ENCODE results near the gene CRYGN. TPM values are rescaled to one million over a fixed set of nuclear protein-coding genes. Genes with fewer than 3 reads are reported as not detected.

CRYGN gene
- total RNA-seq, 1 donor = not detected

- no peaks in the 10 kb centered on the region for H3K27me3 ChIP-seq (ENCODE audit: insufficient read depth, low read length)
- H3K4me1 ChIP-seq (ENCODE audit: insufficient read depth, low read length) = peaks cover 16% of the 10 kb centered on the region
- no peak overlapping the region for H3K4me3 ChIP-seq (ENCODE audit: low read length)
- H3K9me3 ChIP-seq (ENCODE audit: low read depth, low read length) = peaks cover 6% of the 10 kb centered on the region
These were observed 28.5 kb upstream of the CRYGN start for GRCh38 chr7:151468217-151469018.

GRCh38 chr7:151465169-151465568 is 25.2 kb upstream of the CRYGN start:
- H3K4me1 ChIP-seq (ENCODE audit: insufficient read depth, low read length) = no peaks in the 10 kb centered on the region
- no peaks in the 10 kb centered on the region for H3K27me3 ChIP-seq (ENCODE audit: insufficient read depth, low read length)
- H3K4me3 ChIP-seq (ENCODE audit: low read length) = no peak overlapping the region
- peaks cover 9% of the 10 kb centered on the region for H3K9me3 ChIP-seq (ENCODE audit: low read depth, low read length)

- no peaks in the 10 kb centered on the region for H3K4me1 ChIP-seq (ENCODE audit: insufficient read depth, low read length)
- H3K4me3 ChIP-seq (ENCODE audit: low read length) = no peak overlapping the region
- H3K27me3 ChIP-seq (ENCODE audit: insufficient read depth, low read length) = no peaks in the 10 kb centered on the region
- H3K9me3 ChIP-seq (ENCODE audit: low read depth, low read length) = peaks cover 9% of the 10 kb centered on the region
These were observed 22.4 kb upstream of the CRYGN start for GRCh38 chr7:151462306-151462779.

- Histone ChIP-seq H3K4me1 (ENCODE audit: insufficient read depth, low read length) (no peaks in the 10 kb centered on the region), H3K9me3 (ENCODE audit: low read depth, low read length) (peaks cover 9% of the 10 kb centered on the region)
These were observed 21.9 kb upstream of the CRYGN start for GRCh38 chr7:151461942-151462230.

GRCh38 chr7:151461096-151461941 is 21.4 kb upstream of the CRYGN start:
- H3K4me3 ChIP-seq (ENCODE audit: low read length) = no peak overlapping the region
- H3K9me3 ChIP-seq (ENCODE audit: low read depth, low read length) = peaks cover 9% of the 10 kb centered on the region
- no peaks in the 10 kb centered on the region for H3K27me3 ChIP-seq (ENCODE audit: insufficient read depth, low read length)
- no peaks in the 10 kb centered on the region for H3K4me1 ChIP-seq (ENCODE audit: insufficient read depth, low read length)

More at GRCh38 chr7:151461942-151462230, 21.9 kb upstream of the CRYGN start:
- H3K27me3 ChIP-seq (ENCODE audit: insufficient read depth, low read length) = no peaks in the 10 kb centered on the region
- H3K4me3 ChIP-seq (ENCODE audit: low read length) = no peak overlapping the region

- no peaks in the 10 kb centered on the region for H3K4me1 ChIP-seq (ENCODE audit: insufficient read depth, low read length)
- H3K4me3 ChIP-seq (ENCODE audit: low read length) = no peak overlapping the region
- no peaks in the 10 kb centered on the region for H3K27me3 ChIP-seq (ENCODE audit: insufficient read depth, low read length)
- peaks cover 9% of the 10 kb centered on the region for H3K9me3 ChIP-seq (ENCODE audit: low read depth, low read length)
These were observed 20.5 kb upstream of the CRYGN start for GRCh38 chr7:151460474-151460855.

- Histone ChIP-seq H3K27me3 (ENCODE audit: insufficient read depth, low read length) (no peaks in the 10 kb centered on the region), H3K4me1 (ENCODE audit: insufficient read depth, low read length) (no peaks in the 10 kb centered on the region), H3K4me3 (ENCODE audit: low read length) (no peak overlapping the region), H3K9me3 (ENCODE audit: low read depth, low read length) (peaks cover 9% of the 10 kb centered on the region)
These were observed 20.0 kb upstream of the CRYGN start for GRCh38 chr7:151459726-151460473.

GRCh38 chr7:151457534-151457933 is 17.6 kb upstream of the CRYGN start:
- Histone ChIP-seq H3K4me1 (ENCODE audit: insufficient read depth, low read length) (no peaks in the 10 kb centered on the region), H3K9me3 (ENCODE audit: low read depth, low read length) (no peaks in the 10 kb centered on the region), H3K4me3 (ENCODE audit: low read length) (no peak overlapping the region), H3K27me3 (ENCODE audit: insufficient read depth, low read length) (no peaks in the 10 kb centered on the region)

- Histone ChIP-seq H3K4me3 (ENCODE audit: low read length) (no peak overlapping the region), H3K27me3 (ENCODE audit: insufficient read depth, low read length) (no peaks in the 10 kb centered on the region), H3K4me1 (ENCODE audit: insufficient read depth, low read length) (no peaks in the 10 kb centered on the region), H3K9me3 (ENCODE audit: low read depth, low read length) (no peaks in the 10 kb centered on the region)
These were observed 16.8 kb upstream of the CRYGN start for GRCh38 chr7:151456782-151457181.

- Histone ChIP-seq H3K9me3 (ENCODE audit: low read depth, low read length) (no peaks in the 10 kb centered on the region), H3K4me3 (ENCODE audit: low read length) (no peak overlapping the region), H3K4me1 (ENCODE audit: insufficient read depth, low read length) (no peaks in the 10 kb centered on the region), H3K27me3 (ENCODE audit: insufficient read depth, low read length) (no peaks in the 10 kb centered on the region)
These were observed 16.3 kb upstream of the CRYGN start for GRCh38 chr7:151456276-151456675.

- Histone ChIP-seq H3K4me1 (ENCODE audit: insufficient read depth, low read length) (no peaks in the 10 kb centered on the region), H3K4me3 (ENCODE audit: low read length) (no peak overlapping the region), H3K9me3 (ENCODE audit: low read depth, low read length) (no peaks in the 10 kb centered on the region), H3K27me3 (ENCODE audit: insufficient read depth, low read length) (no peaks in the 10 kb centered on the region)
These were observed 15.7 kb upstream of the CRYGN start for GRCh38 chr7:151455690-151456089.

GRCh38 chr7:151454932-151455530 is 15.1 kb upstream of the CRYGN start:
- Histone ChIP-seq H3K4me3 (ENCODE audit: low read length) (no peak overlapping the region), H3K27me3 (ENCODE audit: insufficient read depth, low read length) (no peaks in the 10 kb centered on the region), H3K4me1 (ENCODE audit: insufficient read depth, low read length) (no peaks in the 10 kb centered on the region), H3K9me3 (ENCODE audit: low read depth, low read length) (no peaks in the 10 kb centered on the region)

- Histone ChIP-seq H3K4me3 (ENCODE audit: low read length) (no peak overlapping the region), H3K4me1 (ENCODE audit: insufficient read depth, low read length) (no peaks in the 10 kb centered on the region), H3K9me3 (ENCODE audit: low read depth, low read length) (no peaks in the 10 kb centered on the region), H3K27me3 (ENCODE audit: insufficient read depth, low read length) (no peaks in the 10 kb centered on the region)
These were observed 14.4 kb upstream of the CRYGN start for GRCh38 chr7:151454305-151454704.

GRCh38 chr7:151453326-151453791 is 13.4 kb upstream of the CRYGN start:
- no peaks in the 10 kb centered on the region for H3K9me3 ChIP-seq (ENCODE audit: low read depth, low read length)
- H3K27me3 ChIP-seq (ENCODE audit: insufficient read depth, low read length) = no peaks in the 10 kb centered on the region
- no peaks in the 10 kb centered on the region for H3K4me1 ChIP-seq (ENCODE audit: insufficient read depth, low read length)
- no peak overlapping the region for H3K4me3 ChIP-seq (ENCODE audit: low read length)

All from mononuclear cell (primary cell).